Fibroblast of lung (primary cell): ENCODE measurements around the gene ALDOB. TPM values are rescaled to one million over a fixed set of nuclear protein-coding genes. Genes with fewer than 3 reads are reported as not detected.

Experiments
- DNase-seq, 2 donors: peaks; one replicate each; pipeline versions ENCODE4 v3.0.0 to v3.0.0-alpha.2; 2010; ENCODE audit warnings: low read depth in 2 of 2
- H2AFZ ChIP-seq: 2 replicates; pipeline ENCODE4 v1.5.1; 2012; ENCODE audit warnings: low read length, control low read depth, inconsistent platforms
- H3K27ac ChIP-seq: 2 replicates; pipeline ENCODE4 v1.5.1; 2011; ENCODE audit warnings: low read length, control low read depth; ENCODE audit not compliant: insufficient read depth
- H3K27me3 ChIP-seq: 2 replicates; pipeline ENCODE4 v1.5.1; 2011; ENCODE audit warnings: mild to moderate bottlenecking, low read length; ENCODE audit not compliant: control insufficient read depth, insufficient read depth
- H3K36me3 ChIP-seq: 2 replicates; pipeline ENCODE4 v1.5.1; 2011; ENCODE audit warnings: low read length; ENCODE audit not compliant: control insufficient read depth, insufficient read depth
- H3K4me1 ChIP-seq: 2 replicates; pipeline ENCODE4 v1.5.1; 2011; ENCODE audit warnings: low read length; ENCODE audit not compliant: control insufficient read depth, insufficient read depth; ENCODE audit errors: extremely low read depth
- H3K4me2 ChIP-seq: 2 replicates; pipeline ENCODE4 v1.5.1; 2011; ENCODE audit warnings: low read length, control low read depth; ENCODE audit not compliant: insufficient read depth; ENCODE audit errors: extremely low read depth
- H3K4me3 ChIP-seq, 4 experiments: fragments of 200-600 bp in 1 of 4; sonication (generic) in 1 of 4; replicated peaks in 1 of 4; 2 replicates each; pipeline ENCODE4 v1.5.1; 2011 to 2016; ENCODE audit warnings: low read length in 4 of 4, low read depth in 3 of 4, mild to moderate bottlenecking in 3 of 4, control low read depth in 2 of 4, inconsistent platforms in 1 of 4, mixed read lengths in 1 of 4; ENCODE audit not compliant: insufficient read depth in 1 of 4; ENCODE audit errors: control extremely low read depth in 1 of 4
- H3K79me2 ChIP-seq: 2 replicates; pipeline ENCODE4 v1.5.1; 2012; ENCODE audit warnings: mild to moderate bottlenecking, low read length, inconsistent platforms; ENCODE audit not compliant: control insufficient read depth, insufficient read depth
- H3K9ac ChIP-seq: 2 replicates; pipeline ENCODE4 v1.5.1; 2011; ENCODE audit warnings: mild to moderate bottlenecking, low read length, control low read depth; ENCODE audit not compliant: insufficient read depth
- H3K9me3 ChIP-seq: 2 replicates; pipeline ENCODE4 v1.5.1; 2012; ENCODE audit warnings: low read depth, low read length; ENCODE audit not compliant: control insufficient read depth, insufficient read depth
- H4K20me1 ChIP-seq: 2 replicates; pipeline ENCODE4 v1.5.1; 2011; ENCODE audit warnings: low read length; ENCODE audit not compliant: control insufficient read depth, insufficient read depth; ENCODE audit errors: extremely low read depth
- EZH2 ChIP-seq: IDR thresholded peaks from 2 replicates; pipeline ENCODE4 v1.5.1; 2012; ENCODE audit warnings: low read length, control low read depth, mild to moderate bottlenecking; ENCODE audit errors: missing control alignments
- polyA plus RNA-seq, 2 donors: library from polyadenylated mRNA; depleted of rRNA in 1 of 2; stranded (reverse) in 1 of 2; unstranded in 1 of 2; fragments of >200 nt; gene quantifications; 2 replicates each; pipeline ENCODE4 v1.2.1, GENCODE V29; 2011 to 2012; ENCODE audit warnings: missing spikeins in 1 of 2
- total RNA-seq: library from RNA; depleted of rRNA; stranded (reverse); fragments of >200 nt; gene quantifications from 2 replicates; pipeline ENCODE4 v1.2.1, GENCODE V29; 2014
- TF ChIP-seq, protein P1 (sequence below), 2 donors: IDR thresholded peaks in 1 of 2; conservative IDR thresholded peaks in 1 of 2; 1 replicate in 1 of 2; 2 replicates in 1 of 2; pipeline ENCODE4 v1.5.1; 2011 to 2012; ENCODE audit warnings: low read length in 2 of 2, control low read depth in 1 of 2, inconsistent platforms in 1 of 2, low read depth in 1 of 2, mild to moderate bottlenecking in 1 of 2

Gene ALDOB
- total and polyA plus RNA-seq, 2 donors (not counting 1 experiment from before 2014, with no cell fraction given), result not detected

DNA sequence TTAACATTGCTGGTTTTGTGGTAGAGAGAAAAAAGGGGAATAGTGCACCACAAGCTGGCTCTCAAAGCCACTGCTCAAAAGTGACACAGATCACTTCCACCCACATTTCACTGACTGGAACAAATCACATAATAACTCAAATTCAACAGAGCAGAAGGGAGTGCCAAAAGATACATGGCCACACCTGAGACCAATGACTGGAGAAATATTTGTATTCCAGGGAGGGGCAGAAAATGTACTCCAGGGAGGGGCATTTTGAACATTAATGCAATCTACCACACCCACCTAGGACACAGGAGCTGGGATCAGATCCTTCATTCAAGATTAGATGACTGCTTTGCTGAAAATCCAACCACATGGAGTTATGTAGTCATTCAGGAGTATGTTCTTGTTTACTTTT lies 44.8 kb upstream of the ALDOB start:
- no peak overlapping the region for H3K4me2 ChIP-seq
- no peak for DNase-seq
- H3K27ac ChIP-seq, result no peak overlapping the region
- H3K9ac ChIP-seq, result no peak overlapping the region
- H3K4me3 ChIP-seq, result no peak overlapping the region
- no peaks in the 10 kb centered on the region for H3K27me3 ChIP-seq
- no peak for TF ChIP-seq EZH2
- TF ChIP-seq, protein P1, sequence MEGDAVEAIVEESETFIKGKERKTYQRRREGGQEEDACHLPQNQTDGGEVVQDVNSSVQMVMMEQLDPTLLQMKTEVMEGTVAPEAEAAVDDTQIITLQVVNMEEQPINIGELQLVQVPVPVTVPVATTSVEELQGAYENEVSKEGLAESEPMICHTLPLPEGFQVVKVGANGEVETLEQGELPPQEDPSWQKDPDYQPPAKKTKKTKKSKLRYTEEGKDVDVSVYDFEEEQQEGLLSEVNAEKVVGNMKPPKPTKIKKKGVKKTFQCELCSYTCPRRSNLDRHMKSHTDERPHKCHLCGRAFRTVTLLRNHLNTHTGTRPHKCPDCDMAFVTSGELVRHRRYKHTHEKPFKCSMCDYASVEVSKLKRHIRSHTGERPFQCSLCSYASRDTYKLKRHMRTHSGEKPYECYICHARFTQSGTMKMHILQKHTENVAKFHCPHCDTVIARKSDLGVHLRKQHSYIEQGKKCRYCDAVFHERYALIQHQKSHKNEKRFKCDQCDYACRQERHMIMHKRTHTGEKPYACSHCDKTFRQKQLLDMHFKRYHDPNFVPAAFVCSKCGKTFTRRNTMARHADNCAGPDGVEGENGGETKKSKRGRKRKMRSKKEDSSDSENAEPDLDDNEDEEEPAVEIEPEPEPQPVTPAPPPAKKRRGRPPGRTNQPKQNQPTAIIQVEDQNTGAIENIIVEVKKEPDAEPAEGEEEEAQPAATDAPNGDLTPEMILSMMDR (conservative IDR thresholded peaks at IDR 0.05 in 1 of 2, IDR thresholded peaks at IDR 0.05 in 1 of 2; ENCODE audit: low read depth in 1 of 2, low read length in 2 of 2), result no peak
- no peaks in the 10 kb centered on the region for H4K20me1 ChIP-seq
- H3K9me3 ChIP-seq, result no peaks in the 10 kb centered on the region
- no peaks in the 10 kb centered on the region for H3K79me2 ChIP-seq
- no peak overlapping the region for H2AFZ ChIP-seq
- no peaks in the 10 kb centered on the region for H3K36me3 ChIP-seq
- H3K4me1 ChIP-seq, result no peaks in the 10 kb centered on the region

DNA sequence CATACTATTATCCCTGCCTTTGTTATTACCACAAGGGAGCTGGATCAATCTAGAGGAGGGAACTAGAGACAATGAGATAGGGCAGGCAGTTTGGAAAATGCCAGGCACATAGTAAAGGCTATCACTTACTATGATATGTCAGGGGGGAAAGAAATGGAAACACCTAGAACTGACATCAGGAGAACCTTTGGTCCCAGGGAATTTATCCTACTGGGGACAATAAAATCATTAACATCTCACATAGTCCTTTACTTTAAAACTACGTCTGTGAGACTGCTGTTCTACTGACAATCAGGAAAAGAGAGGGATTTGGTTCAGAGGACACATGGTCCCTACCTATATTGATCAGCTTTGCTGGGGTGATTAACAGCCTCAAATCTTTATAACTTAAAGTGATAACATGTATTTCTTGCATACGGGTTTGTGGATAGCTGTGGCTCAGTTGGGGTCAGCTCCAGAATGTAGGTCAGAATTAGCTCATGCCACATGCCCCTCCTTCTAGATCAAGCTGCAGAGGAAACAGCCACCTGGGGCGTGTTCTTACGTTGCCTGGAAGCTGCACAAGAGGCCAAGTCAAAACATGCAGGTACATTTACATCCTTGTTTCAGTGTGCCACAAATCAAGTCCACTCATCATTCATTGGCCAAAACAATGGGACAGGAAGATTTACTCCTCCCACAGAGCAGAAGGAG lies 43.9 kb upstream of the ALDOB start:
- no peaks in the 10 kb centered on the region for H3K36me3 ChIP-seq
- H3K4me2 ChIP-seq, result no peak overlapping the region
- H3K79me2 ChIP-seq, result no peaks in the 10 kb centered on the region
- no peak overlapping the region for H3K4me3 ChIP-seq
- H2AFZ ChIP-seq, result no peak overlapping the region
- no peaks in the 10 kb centered on the region for H3K27me3 ChIP-seq
- H3K9me3 ChIP-seq, result no peaks in the 10 kb centered on the region
- TF ChIP-seq EZH2, result no peak
- TF ChIP-seq, protein P1 (conservative IDR thresholded peaks at IDR 0.05 in 1 of 2, IDR thresholded peaks at IDR 0.05 in 1 of 2; ENCODE audit: low read depth in 1 of 2, low read length in 2 of 2), result no peak
- DNase-seq, result peak in 1 of 2 donors; percentile 10
- H4K20me1 ChIP-seq, result no peaks in the 10 kb centered on the region
- H3K9ac ChIP-seq, result no peak overlapping the region
- no peaks in the 10 kb centered on the region for H3K4me1 ChIP-seq
- H3K27ac ChIP-seq, result no peak overlapping the region

DNA sequence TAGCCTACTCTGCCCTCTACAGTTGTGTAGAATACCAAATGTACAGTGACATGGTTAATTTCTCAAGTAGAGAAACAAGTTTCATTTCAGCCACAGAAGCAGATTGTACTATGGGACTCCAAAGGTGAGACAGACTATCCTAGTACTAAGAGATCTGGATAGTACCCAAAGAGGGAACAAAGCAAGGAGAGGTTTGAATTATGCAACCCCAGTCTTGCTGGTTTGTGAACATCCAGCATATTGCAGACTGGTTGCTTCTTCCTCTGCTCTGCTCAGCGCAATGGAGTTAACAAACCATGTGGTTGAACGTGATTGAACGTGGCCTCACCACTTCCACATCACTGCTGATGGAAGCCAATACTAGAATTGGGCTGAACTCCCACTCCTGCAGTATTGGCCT lies 43.3 kb upstream of the ALDOB start:
- TF ChIP-seq, protein P1 (conservative IDR thresholded peaks at IDR 0.05 in 1 of 2, IDR thresholded peaks at IDR 0.05 in 1 of 2; ENCODE audit: low read depth in 1 of 2, low read length in 2 of 2), result no peak
- TF ChIP-seq EZH2, result no peak
- no peak for DNase-seq
- Histone ChIP-seq H3K27me3 (no peaks in the 10 kb centered on the region), H2AFZ (no peak overlapping the region), H4K20me1 (no peaks in the 10 kb centered on the region), H3K36me3 (no peaks in the 10 kb centered on the region), H3K4me1 (no peaks in the 10 kb centered on the region), H3K9me3 (no peaks in the 10 kb centered on the region), H3K27ac (no peak overlapping the region), H3K79me2 (no peaks in the 10 kb centered on the region), H3K4me3 (no peak overlapping the region), H3K9ac (no peak overlapping the region), H3K4me2 (no peak overlapping the region)
